Breast epithelium (tissue), 3 donors: Measurements from ENCODE around the gene LY9.

ENCODE experiments used
- CTCF ChIP-seq, 3 donors: fragments of 450-650 bp; IDR thresholded peaks; one replicate each; pipeline ENCODE4 v1.5.1; 2016 to 2017; ENCODE audit warnings: antibody characterized with exemption in 3 of 3, mild to moderate bottlenecking in 3 of 3, moderate library complexity in 3 of 3
- POLR2AphosphoS5 ChIP-seq, 3 donors: sonication (generic); formaldehyde crosslinking; IDR thresholded peaks; one replicate each; pipeline ENCODE4 v1.6.1; 2017; ENCODE audit warnings: antibody characterized with exemption in 3 of 3

GRCh38 chr1:160821627-160822026 lies 25.7 kb downstream of the LY9 start:
- TF ChIP-seq CTCF (IDR thresholded peaks at IDR 0.05): no peak
- TF ChIP-seq POLR2AphosphoS5 (IDR thresholded peaks at IDR 0.05): no peak
